Liver (tissue), 9 donors: ENCODE measurements around the gene XYLT2. TPM values are rescaled to one million over a fixed set of nuclear protein-coding genes. Genes with fewer than 3 reads are reported as not detected.

Experiments
- DNase-seq: peaks from one replicate; pipeline ENCODE4 v3.0.0-alpha.2; 2017; ENCODE audit warnings: low spot score
- H3K27ac ChIP-seq, 2 donors: one replicate each; pipeline ENCODE4 v1.7.0; 2013; ENCODE audit warnings: inconsistent platforms in 2 of 2, low read length in 2 of 2, control low read depth in 1 of 2, low read depth in 1 of 2, mild to moderate bottlenecking in 1 of 2
- H3K27me3 ChIP-seq, 4 donors: one replicate each; pipeline versions ENCODE4 v1.6.1 to v1.7.0; 2013; ENCODE audit warnings: low read length in 3 of 4, inconsistent platforms in 1 of 4, mild to moderate bottlenecking in 1 of 4, moderate library complexity in 1 of 4; ENCODE audit not compliant: control insufficient read depth in 4 of 4, insufficient read depth in 4 of 4
- H3K36me3 ChIP-seq, 4 donors: one replicate each; pipeline versions ENCODE4 v1.6.1 to v1.7.0; 2013; ENCODE audit warnings: low read length in 3 of 4, mild to moderate bottlenecking in 3 of 4, low read depth in 1 of 4, moderate library complexity in 1 of 4; ENCODE audit not compliant: control insufficient read depth in 4 of 4, insufficient read depth in 3 of 4
- H3K4me1 ChIP-seq, 4 donors: one replicate each; pipeline versions ENCODE4 v1.6.1 to v1.7.0; 2013; ENCODE audit warnings: low read length in 3 of 4, mild to moderate bottlenecking in 3 of 4, moderate library complexity in 1 of 4; ENCODE audit not compliant: control insufficient read depth in 4 of 4, insufficient read depth in 4 of 4
- H3K4me3 ChIP-seq, 3 donors: one replicate each; pipeline versions ENCODE4 v1.6.1 to v1.7.0; 2013; ENCODE audit warnings: low read length in 3 of 3, control low read depth in 1 of 3, low read depth in 1 of 3, mild to moderate bottlenecking in 1 of 3
- H3K9ac ChIP-seq, 2 donors: one replicate each; pipeline ENCODE4 v1.7.0; 2013; ENCODE audit warnings: low read length in 2 of 2, mild to moderate bottlenecking in 2 of 2, moderate library complexity in 2 of 2, control low read depth in 1 of 2, low read depth in 1 of 2
- H3K9me3 ChIP-seq, 4 donors: one replicate each; pipeline versions ENCODE4 v1.6.1 to v1.7.0; 2013; ENCODE audit warnings: low read length in 3 of 4; ENCODE audit not compliant: control insufficient read depth in 4 of 4
- ATF3 ChIP-seq: IDR thresholded peaks from 2 replicates; pipeline ENCODE4 v1.6.1; 2016; ENCODE audit warnings: antibody characterized with exemption
- CTCF ChIP-seq: fragments of 150-350 bp; IDR thresholded peaks from 2 replicates; pipeline ENCODE4 v1.5.1; 2017; ENCODE audit warnings: improper control_type of control experiment, low read depth, low read length; ENCODE audit not compliant: missing input control
- EGR1 ChIP-seq, 2 donors: IDR thresholded peaks; 2 replicates each; pipeline ENCODE4 v1.6.1; 2016 to 2018; ENCODE audit warnings: antibody characterized with exemption in 2 of 2, low read depth in 2 of 2
- FOXA1 ChIP-seq: IDR thresholded peaks from 2 replicates; pipeline ENCODE4 v1.6.1; 2016; ENCODE audit warnings: antibody characterized with exemption
- FOXA2 ChIP-seq: IDR thresholded peaks from 2 replicates; pipeline ENCODE4 v1.6.1; 2016; ENCODE audit warnings: antibody characterized with exemption
- GABPA ChIP-seq, 2 donors: IDR thresholded peaks in 1 of 2; conservative IDR thresholded peaks in 1 of 2; 2 replicates each; pipeline ENCODE4 v1.6.1; 2016; ENCODE audit warnings: antibody characterized with exemption in 2 of 2, mild to moderate bottlenecking in 1 of 2, moderate library complexity in 1 of 2
- HNF4A ChIP-seq, 2 donors: conservative IDR thresholded peaks; 2 replicates each; pipeline ENCODE4 v1.6.1; 2016; ENCODE audit warnings: antibody characterized with exemption in 2 of 2, mild to moderate bottlenecking in 2 of 2
- HNF4G ChIP-seq: IDR thresholded peaks from 2 replicates; pipeline ENCODE4 v1.6.1; 2016; ENCODE audit warnings: antibody characterized with exemption
- JUND ChIP-seq, 2 donors: IDR thresholded peaks; 2 replicates each; pipeline ENCODE4 v1.6.1; 2016; ENCODE audit warnings: antibody characterized with exemption in 2 of 2
- MAX ChIP-seq: IDR thresholded peaks from 2 replicates; pipeline ENCODE4 v1.6.1; 2016; ENCODE audit warnings: antibody characterized with exemption
- NR2F2 ChIP-seq: IDR thresholded peaks from 2 replicates; pipeline ENCODE4 v1.6.1; 2016; ENCODE audit warnings: antibody characterized with exemption
- RAD21 ChIP-seq, 2 donors: IDR thresholded peaks; 2 replicates each; pipeline ENCODE4 v1.6.1; 2016; ENCODE audit warnings: antibody characterized with exemption in 2 of 2, mild to moderate bottlenecking in 2 of 2
- REST ChIP-seq: IDR thresholded peaks from 2 replicates; pipeline ENCODE4 v1.6.1; 2016; ENCODE audit warnings: antibody characterized with exemption, mild to moderate bottlenecking
- RXRA ChIP-seq, 2 donors: IDR thresholded peaks; 2 replicates each; pipeline ENCODE4 v1.6.1; 2017 to 2018; ENCODE audit warnings: antibody characterized with exemption in 2 of 2, mild to moderate bottlenecking in 1 of 2
- SP1 ChIP-seq: IDR thresholded peaks from 2 replicates; pipeline ENCODE4 v1.6.1; 2018; ENCODE audit warnings: antibody characterized with exemption, mild to moderate bottlenecking
- TAF1 ChIP-seq: conservative IDR thresholded peaks from 2 replicates; pipeline ENCODE4 v1.6.1; 2016; ENCODE audit warnings: antibody characterized with exemption, mild to moderate bottlenecking
- YY1 ChIP-seq: IDR thresholded peaks from 2 replicates; pipeline ENCODE4 v1.6.1; 2016; ENCODE audit warnings: antibody characterized with exemption, mild to moderate bottlenecking
- ZBTB33 ChIP-seq: IDR thresholded peaks from 2 replicates; pipeline ENCODE4 v1.6.1; 2016; ENCODE audit warnings: antibody characterized with exemption
- WGBS: extraction: QIAGEN DNeasy Blood & Tissue Kit; methylation state at CpG from one replicate; pipeline ENCODE4 v1.1.7; 2013; 5-methylcytosine and 5-hydroxymethylcytosine counted together
- polyA plus RNA-seq, 2 donors: library from polyadenylated mRNA; stranded (reverse) in 1 of 2; unstranded in 1 of 2; fragments of 200-250 nt in 1 of 2; fragments of >200 nt in 1 of 2; fragmentation: Nextera tagmentation in 1 of 2; extraction: Ambion mirVana in 1 of 2; gene quantifications; one replicate each; pipeline versions ENCODE4 v1.2.1 to v1.2.3, GENCODE V29; 2013 to 2015
- total RNA-seq, 2 donors: library from RNA; depleted of rRNA; stranded (reverse); fragments of >200 nt; gene quantifications; one replicate each; pipeline ENCODE4 v1.2.3, GENCODE V29; 2014
- donor health status: healthy.
- donor health status: healthy.
- donor health status: healthy.
- donor health status: healthy.
- donor health status: healthy.

Gene XYLT2
- total and polyA plus RNA-seq, 4 donors, result 5.3 to 11.3 (median 8.2) TPM

- Histone ChIP-seq H3K36me3 (peaks cover 18 to 96% (median 80%) of the 10 kb centered on the region in 4 donors), H3K4me1 (peaks cover 0 to 15% (median 9%) of the 10 kb centered on the region in 4 donors), H3K27me3 (no peaks in the 10 kb centered on the region), H3K9ac (no peak overlapping the region), H3K4me3 (no peak overlapping the region), H3K9me3 (no peaks in the 10 kb centered on the region), H3K27ac (no peak overlapping the region)
- no peak for TF ChIP-seq TAF1
- 98% methylated on average over 6 of the region's 6 CpGs for WGBS
- no peak for DNase-seq
Observed at GRCh38 chr17:50389534-50389933, 43.6 kb downstream of the XYLT2 start.

GRCh38 chr17:50392621-50393020 is 46.7 kb downstream of the XYLT2 start:
- no peak overlapping the region for H3K9ac ChIP-seq
- DNase-seq, result no peak
- no peaks in the 10 kb centered on the region for H3K27me3 ChIP-seq
- H3K36me3 ChIP-seq, result peaks cover 14 to 67% (median 59%) of the 10 kb centered on the region in 4 donors
- no peak overlapping the region for H3K27ac ChIP-seq
- 71% methylated on average over 6 of the region's 6 CpGs for WGBS
- peaks cover 4 to 32% (median 23%) of the 10 kb centered on the region in 4 donors for H3K4me1 ChIP-seq
- H3K9me3 ChIP-seq, result no peaks in the 10 kb centered on the region
- TF ChIP-seq JUND (IDR thresholded peaks at IDR 0.05) (no peak), TAF1 (no peak), HNF4G (no peak), FOXA2 (no peak), MAX (no peak), ATF3 (no peak), EGR1 (IDR thresholded peaks at IDR 0.05; ENCODE audit: low read depth in 2 of 2) (no peak), NR2F2 (no peak), CTCF (no peak), YY1 (no peak), REST (no peak), FOXA1 (no peak), SP1 (no peak), RXRA (IDR thresholded peaks at IDR 0.05) (no peak), RAD21 (IDR thresholded peaks at IDR 0.05) (no peak), HNF4A (conservative IDR thresholded peaks at IDR 0.05) (no peak), GABPA (IDR thresholded peaks at IDR 0.05 in 1 of 2, conservative IDR thresholded peaks at IDR 0.05 in 1 of 2) (no peak), ZBTB33 (no peak)
- no peak overlapping the region for H3K4me3 ChIP-seq
